WERI-Rb-1 (cell line): Measurements from ENCODE around the gene SLC25A44.

Experiments
- DNase-seq: peaks from one replicate; pipeline ENCODE4 v3.0.0-alpha.2; 2020
- H3K27ac ChIP-seq: fragments of 250-450 bp; sonication (Bioruptor Pico); 2 replicates; pipeline ENCODE4 v1.5.1; 2020; ENCODE audit warnings: mild to moderate bottlenecking, moderate library complexity
- H3K27me3 ChIP-seq: fragments of 250-450 bp; sonication (Bioruptor Pico); 2 replicates; pipeline ENCODE4 v1.5.1; 2021; ENCODE audit warnings: mild to moderate bottlenecking, low read depth, moderate library complexity; ENCODE audit not compliant: insufficient read depth, severe bottlenecking
- H3K36me3 ChIP-seq: fragments of 250-450 bp; sonication (Bioruptor Pico); 2 replicates; pipeline ENCODE4 v1.5.1; 2020; ENCODE audit warnings: mild to moderate bottlenecking, moderate library complexity
- H3K4me3 ChIP-seq: 2 replicates; pipeline ENCODE4 v1.5.1; 2011; ENCODE audit warnings: low read depth, mild to moderate bottlenecking, control low read depth, low read length
- H3K9me3 ChIP-seq: fragments of 250-450 bp; sonication (Bioruptor Pico); 2 replicates; pipeline ENCODE4 v1.5.1; 2021; ENCODE audit warnings: mild to moderate bottlenecking, moderate library complexity; ENCODE audit not compliant: severe bottlenecking
- TF ChIP-seq, protein P1 (sequence below): IDR thresholded peaks from 2 replicates; pipeline ENCODE4 v1.5.1; 2011; ENCODE audit warnings: low read depth, mild to moderate bottlenecking, control low read depth, inconsistent platforms, low read length

Gene SLC25A44

DNA sequence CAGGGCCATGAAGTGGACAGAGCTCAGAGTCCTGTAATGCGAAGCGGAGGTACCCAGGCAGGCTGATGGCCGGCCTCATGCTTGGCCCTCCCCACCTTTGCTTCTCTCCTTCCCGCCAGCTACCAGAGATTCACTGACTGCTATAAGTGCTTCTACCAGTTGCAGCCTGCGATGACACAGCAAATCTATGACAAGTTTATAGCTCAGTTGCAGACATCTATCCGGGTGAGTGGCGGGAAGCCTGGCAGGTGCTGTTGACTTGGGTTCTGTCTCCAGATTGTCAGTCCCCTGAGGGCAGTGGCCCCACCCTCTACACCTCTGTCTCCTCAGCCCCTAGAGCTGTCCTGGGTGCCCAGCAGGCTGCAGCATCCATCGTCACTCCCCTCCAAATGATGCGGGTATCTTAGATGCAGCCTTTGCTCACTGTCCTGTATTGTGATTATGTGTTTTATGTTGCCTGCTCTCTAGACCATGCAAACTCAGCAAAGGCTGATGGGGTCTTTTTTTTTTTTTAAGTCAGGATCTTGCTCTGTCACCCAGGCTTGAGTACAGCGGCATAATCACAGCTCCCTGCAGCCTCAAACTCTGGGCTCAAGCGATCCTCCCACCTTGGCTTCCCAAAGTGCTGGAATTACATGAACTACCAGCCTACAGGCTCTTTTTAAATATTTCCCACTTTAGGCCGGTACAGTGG lies 38.4 kb downstream of the SLC25A44 start:
- Histone ChIP-seq H3K4me3 (no peak overlapping the region), H3K9me3 (no peaks in the 10 kb centered on the region), H3K27ac (no peak overlapping the region), H3K36me3 (peaks cover 70% of the 10 kb centered on the region), H3K27me3 (no peaks in the 10 kb centered on the region)
- no peak for DNase-seq
- TF ChIP-seq, protein P1, sequence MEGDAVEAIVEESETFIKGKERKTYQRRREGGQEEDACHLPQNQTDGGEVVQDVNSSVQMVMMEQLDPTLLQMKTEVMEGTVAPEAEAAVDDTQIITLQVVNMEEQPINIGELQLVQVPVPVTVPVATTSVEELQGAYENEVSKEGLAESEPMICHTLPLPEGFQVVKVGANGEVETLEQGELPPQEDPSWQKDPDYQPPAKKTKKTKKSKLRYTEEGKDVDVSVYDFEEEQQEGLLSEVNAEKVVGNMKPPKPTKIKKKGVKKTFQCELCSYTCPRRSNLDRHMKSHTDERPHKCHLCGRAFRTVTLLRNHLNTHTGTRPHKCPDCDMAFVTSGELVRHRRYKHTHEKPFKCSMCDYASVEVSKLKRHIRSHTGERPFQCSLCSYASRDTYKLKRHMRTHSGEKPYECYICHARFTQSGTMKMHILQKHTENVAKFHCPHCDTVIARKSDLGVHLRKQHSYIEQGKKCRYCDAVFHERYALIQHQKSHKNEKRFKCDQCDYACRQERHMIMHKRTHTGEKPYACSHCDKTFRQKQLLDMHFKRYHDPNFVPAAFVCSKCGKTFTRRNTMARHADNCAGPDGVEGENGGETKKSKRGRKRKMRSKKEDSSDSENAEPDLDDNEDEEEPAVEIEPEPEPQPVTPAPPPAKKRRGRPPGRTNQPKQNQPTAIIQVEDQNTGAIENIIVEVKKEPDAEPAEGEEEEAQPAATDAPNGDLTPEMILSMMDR, result no peak

DNA sequence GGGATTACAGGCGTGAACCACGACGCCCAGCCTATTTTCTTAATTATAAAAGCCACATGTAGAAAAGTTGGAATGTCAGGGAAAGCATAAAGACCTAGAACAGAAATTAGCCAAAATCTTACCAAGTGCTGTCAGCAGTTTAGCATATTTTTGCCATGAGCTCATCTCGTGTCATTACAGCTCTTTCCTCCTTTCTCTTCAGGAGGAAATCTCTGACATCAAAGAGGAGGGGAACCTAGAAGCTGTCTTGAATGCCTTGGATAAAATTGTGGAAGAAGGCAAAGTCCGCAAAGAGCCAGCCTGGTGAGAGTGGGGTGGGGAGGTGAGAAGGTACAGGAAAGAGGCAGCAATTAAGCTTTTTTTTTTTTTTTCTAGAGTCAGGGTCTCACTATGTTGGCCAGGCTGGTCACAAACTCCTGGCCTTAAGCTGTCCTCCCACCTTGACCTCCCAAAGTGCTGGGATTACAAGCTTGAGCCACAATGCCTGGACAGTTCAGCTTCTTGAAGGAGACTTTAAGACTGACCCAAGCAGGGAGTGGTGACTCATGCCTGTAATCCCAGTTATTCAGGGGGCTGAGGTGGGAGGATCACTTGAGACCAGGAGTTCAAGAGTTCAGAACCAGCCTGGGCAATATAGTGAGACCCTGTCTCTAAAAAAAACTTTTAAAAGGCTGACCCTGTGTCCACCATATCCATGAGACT lies 39.7 kb downstream of the SLC25A44 start:
- H3K36me3 ChIP-seq, result peaks cover 77% of the 10 kb centered on the region
- no peaks in the 10 kb centered on the region for H3K9me3 ChIP-seq
- no peak overlapping the region for H3K4me3 ChIP-seq
- no peaks in the 10 kb centered on the region for H3K27me3 ChIP-seq
- no peak for DNase-seq
- TF ChIP-seq, protein P1, result no peak
- no peak overlapping the region for H3K27ac ChIP-seq

DNA sequence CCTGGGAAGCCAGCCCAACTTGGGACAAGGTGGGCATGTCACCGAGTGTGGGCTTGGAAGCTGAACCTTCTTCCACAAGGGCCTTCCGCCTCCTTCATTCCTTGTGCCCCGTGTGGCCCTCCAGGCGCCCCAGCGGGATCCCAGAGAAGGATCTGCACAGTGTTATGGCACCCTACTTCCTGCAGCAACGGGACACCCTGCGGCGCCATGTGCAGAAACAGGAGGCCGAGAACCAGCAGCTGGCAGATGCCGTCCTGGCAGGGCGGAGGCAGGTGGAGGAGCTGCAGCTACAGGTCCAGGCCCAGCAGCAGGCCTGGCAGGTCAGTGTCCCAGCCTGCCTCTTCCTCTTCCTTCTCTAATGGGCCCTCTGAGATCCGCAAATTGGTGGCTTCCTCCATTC lies 42.3 kb downstream of the SLC25A44 start:
- Histone ChIP-seq H3K27me3 (no peaks in the 10 kb centered on the region), H3K27ac (no peak overlapping the region), H3K4me3 (no peak overlapping the region), H3K36me3 (peaks cover 82% of the 10 kb centered on the region), H3K9me3 (no peaks in the 10 kb centered on the region)
- TF ChIP-seq, protein P1, result no peak
- DNase-seq, result no peak

DNA sequence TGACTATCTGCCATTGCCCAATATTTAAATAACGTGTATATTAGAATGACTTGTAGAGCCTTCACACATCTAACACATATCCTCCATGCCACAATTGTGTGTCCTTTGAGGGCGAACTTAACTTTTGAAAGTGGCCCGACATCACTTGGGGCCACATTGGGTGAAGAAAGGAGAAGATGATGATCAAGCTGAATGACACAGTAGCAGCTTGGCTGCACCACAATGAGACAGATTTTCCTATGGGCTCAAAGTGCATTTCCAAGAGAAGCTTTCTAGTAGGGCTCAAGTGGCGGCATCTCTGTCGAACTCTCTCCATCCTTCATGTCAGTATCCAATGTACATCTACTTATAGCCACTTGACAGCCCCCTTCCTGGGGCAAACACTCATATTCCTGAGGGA lies 44.3 kb downstream of the SLC25A44 start:
- TF ChIP-seq, protein P1, result no peak
- no peak for DNase-seq
- Histone ChIP-seq H3K36me3 (peaks cover 76% of the 10 kb centered on the region), H3K27me3 (no peaks in the 10 kb centered on the region), H3K27ac (no peak overlapping the region), H3K9me3 (no peaks in the 10 kb centered on the region), H3K4me3 (no peak overlapping the region)

DNA sequence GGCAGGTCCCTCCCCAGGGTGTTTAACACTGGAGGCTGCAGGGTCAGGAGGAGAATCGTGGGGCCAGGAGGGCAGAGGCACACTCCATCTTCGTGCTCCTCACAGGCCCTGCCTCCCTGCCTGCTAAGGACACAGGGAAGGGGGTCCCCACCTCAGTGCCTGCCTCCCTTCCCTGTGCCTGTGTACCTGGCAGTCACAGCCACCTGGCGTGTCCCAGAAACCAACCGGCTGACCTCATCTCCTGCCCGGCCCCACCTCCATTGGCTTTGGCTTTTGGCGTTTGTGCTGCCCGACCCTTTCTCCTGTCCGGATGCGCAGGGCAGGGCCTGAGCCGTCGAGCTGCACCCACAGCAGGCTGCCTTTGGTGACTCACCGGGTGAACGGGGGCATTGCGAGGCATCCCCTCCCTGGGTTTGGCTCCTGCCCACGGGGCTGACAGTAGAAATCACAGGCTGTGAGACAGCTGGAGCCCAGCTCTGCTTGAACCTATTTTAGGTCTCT lies 47.5 kb downstream of the SLC25A44 start:
- Histone ChIP-seq H3K27ac (no peak overlapping the region), H3K36me3 (peaks cover 48% of the 10 kb centered on the region), H3K27me3 (peaks cover 11% of the 10 kb centered on the region), H3K9me3 (no peaks in the 10 kb centered on the region), H3K4me3 (no peak overlapping the region)
- DNase-seq, result no peak
- TF ChIP-seq, protein P1, result no peak
